ENCODE results near the gene ZSWIM8. TPM values are rescaled to one million over a fixed set of nuclear protein-coding genes. Genes with fewer than 3 reads are reported as not detected.

Gene ZSWIM8
- total RNA-seq, 4 donors from 2014 or later, result 52.6 to 81.4 (median 78.9) TPM

- H3K27ac ChIP-seq, result peak overlapping the region; percentile 36 to 82 (median 52)
- DNase-seq (peak; percentile 23 to 60), ATAC-seq (peak in 1 of 2 donors; percentile 17)
- TF ChIP-seq CTCF (IDR thresholded peaks at IDR 0.05 in 4 of 5, conservative IDR thresholded peaks at IDR 0.05 in 1 of 5), result no peak
- no peak for TF ChIP-seq POLR2A (IDR thresholded peaks at IDR 0.05)
- H3K9me3 ChIP-seq, result no peaks in the 10 kb centered on the region
- intact Hi-C loops (cut with DNase I; ENCODE audit: low total_unique reads), result no loop called here
- in situ Hi-C loops (cut with MboI; ENCODE audit: low sequenced_read_pairs in 4 of 4), result no loop called here
- no peaks in the 10 kb centered on the region for H3K27me3 ChIP-seq
- peaks cover 11 to 27% of the 10 kb centered on the region in 2 donors for H3K4me1 ChIP-seq
- H3K36me3 ChIP-seq, result peaks cover 0 to 26% of the 10 kb centered on the region in 2 donors
- no peak overlapping the region for H3K4me3 ChIP-seq
These were observed 31.7 kb downstream of the ZSWIM8 start for GRCh38 chr10:73816917-73817729.

DNA sequence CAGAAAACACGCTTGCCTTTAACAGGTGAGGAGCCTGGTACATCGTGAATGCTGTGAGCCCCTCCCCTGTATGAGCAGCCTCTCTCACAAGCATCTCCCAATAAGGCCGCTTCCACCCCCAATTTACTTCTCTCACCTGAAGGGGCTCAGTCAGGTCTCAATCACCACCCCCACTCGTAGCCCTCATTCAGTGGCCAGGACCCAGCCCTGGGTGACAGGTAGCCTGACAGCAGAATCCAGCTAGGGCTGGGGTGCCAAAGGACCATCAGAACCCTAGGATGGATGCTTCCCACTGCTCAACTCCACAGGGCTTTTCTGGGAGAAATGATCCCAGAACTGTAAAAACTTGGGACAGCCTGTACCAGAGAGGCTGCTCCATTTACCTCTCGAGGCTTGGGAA is 32.4 kb downstream of the ZSWIM8 start:
- H3K9me3 ChIP-seq, result no peaks in the 10 kb centered on the region
- no peak overlapping the region for H3K4me3 ChIP-seq
- in situ Hi-C loops (cut with MboI; ENCODE audit: low sequenced_read_pairs in 4 of 4) (no loop called here), intact Hi-C loops (cut with DNase I; ENCODE audit: low total_unique reads) (no loop called here)
- TF ChIP-seq POLR2A (IDR thresholded peaks at IDR 0.05), result no peak
- TF ChIP-seq CTCF (IDR thresholded peaks at IDR 0.05 in 4 of 5, conservative IDR thresholded peaks at IDR 0.05 in 1 of 5), result no peak
- peak overlapping the region in 3 of 4 donors; percentile 33 to 82 (median 58) for H3K27ac ChIP-seq
- H3K36me3 ChIP-seq, result peaks cover 0 to 26% of the 10 kb centered on the region in 2 donors
- peaks cover 11 to 26% of the 10 kb centered on the region in 2 donors for H3K4me1 ChIP-seq
- DNase-seq, result no peak
- ATAC-seq, result no peak
- H3K27me3 ChIP-seq, result no peaks in the 10 kb centered on the region

DNA sequence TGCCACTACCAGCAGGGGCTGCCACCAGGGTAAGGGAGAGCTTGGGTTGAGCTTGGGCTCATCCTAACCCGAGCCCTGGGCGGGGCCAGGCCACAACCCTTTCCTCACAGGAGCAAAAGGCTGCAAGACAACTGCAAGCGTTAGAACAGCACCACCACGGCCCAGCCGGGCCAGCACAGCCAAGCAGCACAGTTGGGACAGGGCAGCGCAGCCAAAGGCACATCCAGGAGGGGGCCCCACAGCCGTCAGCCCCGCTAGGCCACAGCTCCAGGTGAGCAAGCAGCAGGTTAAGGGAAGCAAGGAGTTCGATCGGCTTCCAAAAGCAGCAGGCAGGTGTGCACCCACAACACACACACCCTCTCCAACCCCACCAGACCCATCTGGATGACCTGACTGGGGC is 33.0 kb downstream of the ZSWIM8 start:
- no peak overlapping the region for H3K4me3 ChIP-seq
- TF ChIP-seq CTCF (IDR thresholded peaks at IDR 0.05 in 4 of 5, conservative IDR thresholded peaks at IDR 0.05 in 1 of 5), result no peak
- H3K9me3 ChIP-seq, result no peaks in the 10 kb centered on the region
- H3K4me1 ChIP-seq, result peaks cover 11 to 26% of the 10 kb centered on the region in 2 donors
- intact Hi-C loops (cut with DNase I; ENCODE audit: low total_unique reads), result no loop called here
- DNase-seq (no peak), ATAC-seq (no peak)
- H3K27me3 ChIP-seq, result no peaks in the 10 kb centered on the region
- peaks cover 0 to 29% of the 10 kb centered on the region in 2 donors for H3K36me3 ChIP-seq
- in situ Hi-C loops (cut with MboI; ENCODE audit: low sequenced_read_pairs in 4 of 4), result no loop called here
- H3K27ac ChIP-seq, result peak overlapping the region in 2 of 4 donors; percentile 12 to 82

- H3K4me3 ChIP-seq, result no peak overlapping the region
- H3K27me3 ChIP-seq, result no peaks in the 10 kb centered on the region
- TF ChIP-seq POLR2A (IDR thresholded peaks at IDR 0.05), result no peak
- TF ChIP-seq CTCF (IDR thresholded peaks at IDR 0.05 in 4 of 5, conservative IDR thresholded peaks at IDR 0.05 in 1 of 5), result no peak
- ATAC-seq (no peak), DNase-seq (no peak)
- peak overlapping the region; percentile 40 to 82 (median 78) for H3K27ac ChIP-seq
- peaks cover 0 to 29% of the 10 kb centered on the region in 2 donors for H3K36me3 ChIP-seq
- peaks cover 11 to 26% of the 10 kb centered on the region in 2 donors for H3K4me1 ChIP-seq
- H3K9me3 ChIP-seq, result no peaks in the 10 kb centered on the region
- intact Hi-C loops (cut with DNase I; ENCODE audit: low total_unique reads), result no loop called here
- in situ Hi-C loops (cut with MboI; ENCODE audit: low sequenced_read_pairs in 4 of 4), result no loop called here
These were observed 33.7 kb downstream of the ZSWIM8 start for GRCh38 chr10:73819081-73819480.

Data from gastrocnemius medialis (tissue), 4 donors.